WTC11 (cell line): Measurements from ENCODE around the gene POLD4. TPM values are rescaled to one million over a fixed set of nuclear protein-coding genes. Genes with fewer than 3 reads are reported as not detected.

Source experiments
- ATAC-seq: fragments of 200-7000 bp; cut with Tn5 transposase; 2 replicates; pipeline ENCODE4 v1.10.0; 2021; ENCODE audit warnings: mild to moderate bottlenecking, moderate library complexity
- CTCF ChIA-PET: fragments of 300-600 bp; sonication (Branson Sonifier 250); formaldehyde crosslinking; loops from one replicate; lab custom pipeline; 2021; ENCODE audit warnings: antibody characterized with exemption; lab: Charles Lee
- POLR2A ChIA-PET: fragments of 350-600 bp; sonication (Branson Sonifier 250); formaldehyde crosslinking; loops from one replicate; lab custom pipeline; 2021; ENCODE audit warnings: antibody characterized with exemption; lab: Charles Lee
- DNase-seq: peaks from one replicate; pipeline ENCODE4 v3.0.0; 2021; ENCODE audit warnings: low spot score
- H3K27ac Mint-ChIP-seq: 2 replicates; pipeline ENCODE4 v1.8.0; 2021; ENCODE audit warnings: mixed read lengths
- H3K27me3 Mint-ChIP-seq: 2 replicates; pipeline ENCODE4 v1.8.0; 2021; ENCODE audit warnings: low read depth, mild to moderate bottlenecking, moderate library complexity, mixed read lengths
- H3K36me3 Mint-ChIP-seq: 2 replicates; pipeline ENCODE4 v1.8.0; 2021; ENCODE audit warnings: mixed read lengths
- H3K4me1 Mint-ChIP-seq: 2 replicates; pipeline ENCODE4 v1.8.0; 2022; ENCODE audit warnings: mixed read lengths
- H3K4me3 Mint-ChIP-seq: 2 replicates; pipeline ENCODE4 v1.8.0; 2021; ENCODE audit warnings: mild to moderate bottlenecking, moderate library complexity, mixed read lengths
- H3K9me3 Mint-ChIP-seq: 2 replicates; pipeline ENCODE4 v1.8.0; 2021; ENCODE audit warnings: mixed read lengths
- ATF2 ChIP-seq: sonication (generic); formaldehyde crosslinking; IDR thresholded peaks from 2 replicates; pipeline ENCODE4 v1.8.1; 2022; ENCODE audit warnings: low read depth, missing genetic modification reagents, borderline replicate concordance
- CREB1 ChIP-seq: sonication (generic); formaldehyde crosslinking; IDR thresholded peaks from 2 replicates; pipeline ENCODE4 v1.8.0; 2023; ENCODE audit warnings: mild to moderate bottlenecking, missing genetic modification reagents
- E2F5 ChIP-seq: sonication (generic); formaldehyde crosslinking; IDR thresholded peaks from 2 replicates; pipeline ENCODE4 v1.8.1; 2022; ENCODE audit warnings: mild to moderate bottlenecking, moderate library complexity, missing genetic modification reagents
- FOXP4 ChIP-seq: sonication (generic); formaldehyde crosslinking; IDR thresholded peaks from 2 replicates; pipeline ENCODE4 v1.8.0; 2022; ENCODE audit warnings: mild to moderate bottlenecking, missing genetic modification reagents
- GABPB1 ChIP-seq: sonication (generic); formaldehyde crosslinking; IDR thresholded peaks from 2 replicates; pipeline ENCODE4 v1.8.1; 2023; ENCODE audit warnings: mild to moderate bottlenecking, missing genetic modification reagents
- GTF2I ChIP-seq: fragments of 250-450 bp; sonication (Bioruptor Pico); conservative IDR thresholded peaks from 2 replicates; pipeline ENCODE4 v1.4.0; 2021; ENCODE audit warnings: mild to moderate bottlenecking
- KAT7 ChIP-seq: sonication (generic); formaldehyde crosslinking; IDR thresholded peaks from 2 replicates; pipeline ENCODE4 v1.8.1; 2023; ENCODE audit warnings: missing genetic modification reagents, mild to moderate bottlenecking, borderline replicate concordance
- MAX ChIP-seq: sonication (generic); formaldehyde crosslinking; IDR thresholded peaks from 2 replicates; pipeline ENCODE4 v1.8.0; 2022; ENCODE audit warnings: mild to moderate bottlenecking, missing genetic modification reagents
- MYBL2 ChIP-seq: sonication (generic); formaldehyde crosslinking; IDR thresholded peaks from 2 replicates; pipeline ENCODE4 v1.8.1; 2023; ENCODE audit warnings: mild to moderate bottlenecking, moderate library complexity, missing genetic modification reagents
- NFATC4 ChIP-seq: fragments of 250-450 bp; sonication (Bioruptor Pico); IDR thresholded peaks from 2 replicates; pipeline ENCODE4 v1.9.0; 2021; ENCODE audit warnings: mild to moderate bottlenecking
- NR1H2 ChIP-seq: sonication (generic); formaldehyde crosslinking; IDR thresholded peaks from 2 replicates; pipeline ENCODE4 v1.9.0; 2021; ENCODE audit warnings: mild to moderate bottlenecking, moderate library complexity, missing genetic modification reagents
- RELA ChIP-seq: sonication (generic); formaldehyde crosslinking; IDR thresholded peaks from 2 replicates; pipeline ENCODE4 v1.8.1; 2022; ENCODE audit warnings: missing genetic modification reagents, mild to moderate bottlenecking, borderline replicate concordance
- RORB ChIP-seq: fragments of 250-450 bp; sonication (Bioruptor Pico); IDR thresholded peaks from 2 replicates; pipeline ENCODE4 v1.9.0; 2021; ENCODE audit warnings: mild to moderate bottlenecking
- SOX15 ChIP-seq: fragments of 250-450 bp; sonication (Bioruptor Pico); IDR thresholded peaks from 2 replicates; pipeline ENCODE4 v1.9.0; 2021; ENCODE audit warnings: mild to moderate bottlenecking
- ZNF138 ChIP-seq: sonication (generic); formaldehyde crosslinking; conservative IDR thresholded peaks from 2 replicates; pipeline ENCODE4 v1.8.1; 2022; ENCODE audit warnings: mild to moderate bottlenecking, moderate library complexity, missing genetic modification reagents
- total RNA-seq: library from RNA; stranded (reverse); gene quantifications from 3 replicates; pipeline ENCODE4 v1.2.3, GENCODE V29; 2021
- TF ChIP-seq, protein P1 (sequence below): sonication (generic); formaldehyde crosslinking; IDR thresholded peaks from 2 replicates; pipeline ENCODE4 v1.8.1; 2023; ENCODE audit warnings: mild to moderate bottlenecking, missing genetic modification reagents, borderline replicate concordance
- TF ChIP-seq, protein P2 (sequence below): sonication (generic); formaldehyde crosslinking; IDR thresholded peaks from 2 replicates; pipeline ENCODE4 v1.8.0; 2022; ENCODE audit warnings: mild to moderate bottlenecking, missing genetic modification reagents
- TF ChIP-seq, protein P3 (sequence below): fragments of 250-450 bp; sonication (Bioruptor Pico); conservative IDR thresholded peaks from 2 replicates; pipeline ENCODE4 v1.9.0; 2021; ENCODE audit warnings: mild to moderate bottlenecking

POLD4 gene
- total RNA-seq, 1 experiment from 2014 or later = 30.3 TPM

DNA sequence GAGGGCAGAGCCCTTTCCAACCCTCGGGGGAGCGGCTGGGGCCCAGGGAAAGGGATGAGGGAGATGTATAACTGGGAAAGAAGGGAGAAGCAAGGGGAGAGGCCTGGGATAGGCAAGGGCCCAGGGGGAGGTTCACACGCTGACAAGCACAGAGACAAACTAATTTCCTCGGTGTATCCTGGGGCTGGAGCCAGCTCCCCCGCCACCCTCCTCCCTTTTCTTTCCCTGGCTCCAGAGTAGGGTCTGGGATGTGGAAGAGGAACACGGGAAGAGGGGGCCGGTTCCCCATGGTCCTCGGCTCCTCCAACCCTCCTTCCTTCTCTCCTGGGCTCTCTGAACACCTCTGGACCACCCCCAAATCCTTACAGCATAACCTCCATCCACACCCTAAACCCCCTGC lies 13.2 kb upstream of the POLD4 start:
- Mint-ChIP-seq H3K4me1 (peaks cover 28% of the 10 kb centered on the region), H3K9me3 (no peaks in the 10 kb centered on the region), H3K36me3 (no peaks in the 10 kb centered on the region), H3K27ac (no peak overlapping the region), H3K27me3 (peaks cover 79% of the 10 kb centered on the region), H3K4me3 (no peak overlapping the region)
- POLR2A ChIA-PET = no interaction called here
- CTCF ChIA-PET = interaction anchor here (1.5 to 25.7 kb wide), 2 partner anchors 13 to 49 kb away, joined by 5 to 842 read pairs; partner anchors contain the start of gene POLD4
- ATAC-seq (no peak), DNase-seq (no peak)
- TF ChIP-seq, protein P1, sequence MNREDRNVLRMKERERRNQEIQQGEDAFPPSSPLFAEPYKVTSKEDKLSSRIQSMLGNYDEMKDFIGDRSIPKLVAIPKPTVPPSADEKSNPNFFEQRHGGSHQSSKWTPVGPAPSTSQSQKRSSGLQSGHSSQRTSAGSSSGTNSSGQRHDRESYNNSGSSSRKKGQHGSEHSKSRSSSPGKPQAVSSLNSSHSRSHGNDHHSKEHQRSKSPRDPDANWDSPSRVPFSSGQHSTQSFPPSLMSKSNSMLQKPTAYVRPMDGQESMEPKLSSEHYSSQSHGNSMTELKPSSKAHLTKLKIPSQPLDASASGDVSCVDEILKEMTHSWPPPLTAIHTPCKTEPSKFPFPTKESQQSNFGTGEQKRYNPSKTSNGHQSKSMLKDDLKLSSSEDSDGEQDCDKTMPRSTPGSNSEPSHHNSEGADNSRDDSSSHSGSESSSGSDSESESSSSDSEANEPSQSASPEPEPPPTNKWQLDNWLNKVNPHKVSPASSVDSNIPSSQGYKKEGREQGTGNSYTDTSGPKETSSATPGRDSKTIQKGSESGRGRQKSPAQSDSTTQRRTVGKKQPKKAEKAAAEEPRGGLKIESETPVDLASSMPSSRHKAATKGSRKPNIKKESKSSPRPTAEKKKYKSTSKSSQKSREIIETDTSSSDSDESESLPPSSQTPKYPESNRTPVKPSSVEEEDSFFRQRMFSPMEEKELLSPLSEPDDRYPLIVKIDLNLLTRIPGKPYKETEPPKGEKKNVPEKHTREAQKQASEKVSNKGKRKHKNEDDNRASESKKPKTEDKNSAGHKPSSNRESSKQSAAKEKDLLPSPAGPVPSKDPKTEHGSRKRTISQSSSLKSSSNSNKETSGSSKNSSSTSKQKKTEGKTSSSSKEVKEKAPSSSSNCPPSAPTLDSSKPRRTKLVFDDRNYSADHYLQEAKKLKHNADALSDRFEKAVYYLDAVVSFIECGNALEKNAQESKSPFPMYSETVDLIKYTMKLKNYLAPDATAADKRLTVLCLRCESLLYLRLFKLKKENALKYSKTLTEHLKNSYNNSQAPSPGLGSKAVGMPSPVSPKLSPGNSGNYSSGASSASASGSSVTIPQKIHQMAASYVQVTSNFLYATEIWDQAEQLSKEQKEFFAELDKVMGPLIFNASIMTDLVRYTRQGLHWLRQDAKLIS (CRISPR knock-in tag) = no peak
- TF ChIP-seq KAT7 (CRISPR knock-in tag) (no peak), GABPB1 (CRISPR knock-in tag) (no peak), RELA (CRISPR knock-in tag) (no peak), MAX (CRISPR knock-in tag) (no peak), CREB1 (CRISPR knock-in tag) (no peak), FOXP4 (CRISPR knock-in tag) (no peak), ATF2 (CRISPR knock-in tag) (no peak), E2F5 (CRISPR knock-in tag) (no peak)
- TF ChIP-seq, protein P2, sequence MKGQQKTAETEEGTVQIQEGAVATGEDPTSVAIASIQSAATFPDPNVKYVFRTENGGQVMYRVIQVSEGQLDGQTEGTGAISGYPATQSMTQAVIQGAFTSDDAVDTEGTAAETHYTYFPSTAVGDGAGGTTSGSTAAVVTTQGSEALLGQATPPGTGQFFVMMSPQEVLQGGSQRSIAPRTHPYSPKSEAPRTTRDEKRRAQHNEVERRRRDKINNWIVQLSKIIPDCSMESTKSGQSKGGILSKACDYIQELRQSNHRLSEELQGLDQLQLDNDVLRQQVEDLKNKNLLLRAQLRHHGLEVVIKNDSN = no peak

- Mint-ChIP-seq H3K27ac (no peak overlapping the region), H3K36me3 (no peaks in the 10 kb centered on the region), H3K4me1 (peaks cover 22% of the 10 kb centered on the region), H3K9me3 (no peaks in the 10 kb centered on the region)
- ATAC-seq = peak; percentile 50
- CTCF ChIA-PET = interaction anchor here (1.0 to 25.7 kb wide), 7 partner anchors 8 to 48 kb away, joined by 4 to 842 read pairs (median 7); partner anchors contain the start of genes POLD4 and PPP1CA
- DNase-seq = no peak
- TF ChIP-seq, protein P3, sequence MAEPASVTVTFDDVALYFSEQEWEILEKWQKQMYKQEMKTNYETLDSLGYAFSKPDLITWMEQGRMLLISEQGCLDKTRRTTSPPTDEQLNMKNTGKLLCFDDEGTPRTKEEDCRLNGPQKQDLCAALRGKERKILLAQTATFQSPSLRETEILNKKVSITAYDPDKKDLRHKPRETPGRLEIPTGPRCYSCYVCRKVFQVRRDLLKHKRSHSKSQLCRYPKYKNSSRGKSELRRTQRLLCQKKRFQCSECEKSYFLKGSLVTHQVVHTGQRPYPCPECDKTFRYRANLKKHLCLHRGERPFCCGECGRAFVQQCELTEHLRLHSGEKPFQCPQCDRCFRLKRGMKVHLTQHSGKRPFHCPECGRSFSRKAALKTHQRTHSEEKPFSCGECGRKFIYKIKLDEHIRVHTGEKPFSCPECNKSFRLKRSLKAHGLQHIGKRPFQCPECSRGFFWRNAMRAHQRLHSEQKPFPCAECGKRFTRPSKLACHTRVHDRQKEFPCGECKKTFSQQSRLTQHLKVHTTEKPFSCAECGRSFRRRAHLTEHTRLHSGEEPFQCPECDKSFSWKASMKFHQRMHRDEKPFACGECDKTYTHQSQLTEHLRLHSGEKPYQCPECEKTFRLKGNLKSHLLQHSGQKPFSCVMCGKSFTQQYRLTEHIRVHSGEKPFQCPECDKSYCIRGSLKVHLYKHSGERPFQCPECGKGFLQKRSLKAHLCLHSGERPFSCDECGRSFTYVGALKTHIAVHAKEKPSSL (CRISPR knock-in tag) = no peak
- no peak for TF ChIP-seq GTF2I (CRISPR knock-in tag)
- TF ChIP-seq NFATC4 (CRISPR knock-in tag) = no peak
- TF ChIP-seq SOX15 (CRISPR knock-in tag) = no peak
- no peak for TF ChIP-seq ZNF138
- no peak for TF ChIP-seq RORB
- TF ChIP-seq MYBL2 (CRISPR knock-in tag) = no peak
- no peak for TF ChIP-seq E2F5 (CRISPR knock-in tag)
- TF ChIP-seq NR1H2 = no peak
- TF ChIP-seq, all 79 proteins: peak for 0
- H3K4me3 Mint-ChIP-seq = no peak overlapping the region
- H3K27me3 Mint-ChIP-seq = peaks cover 78% of the 10 kb centered on the region
- POLR2A ChIA-PET = no interaction called here
Measured at GRCh38 chr11:67365736-67366444, 12.5 kb upstream of the POLD4 start.
